Urinary bladder (tissue), 4 donors: ENCODE measurements around the gene FKBP4. TPM values are rescaled to one million over a fixed set of nuclear protein-coding genes. Genes with fewer than 3 reads are reported as not detected.
"Not testable (repeated sequence)": the region's sequence is repeated elsewhere in the genome, so short reads cannot be mapped to it uniquely, and the experiment has no call there.

Experiments used
- DNase-seq: peaks from one replicate; pipeline ENCODE4 v3.0.0-alpha.2; 2015; ENCODE audit errors: extremely low spot score
- H3K27ac ChIP-seq: one replicate; pipeline ENCODE4 v1.5.1; 2013; ENCODE audit warnings: low read depth, mild to moderate bottlenecking, moderate library complexity
- H3K36me3 ChIP-seq: one replicate; pipeline ENCODE4 v1.6.1; 2013; ENCODE audit warnings: mild to moderate bottlenecking, moderate library complexity; ENCODE audit not compliant: insufficient read depth
- H3K4me1 ChIP-seq: one replicate; pipeline ENCODE4 v1.6.1; 2013; ENCODE audit warnings: mild to moderate bottlenecking, moderate library complexity; ENCODE audit not compliant: insufficient read depth
- H3K4me3 ChIP-seq: one replicate; pipeline ENCODE4 v1.5.1; 2013; ENCODE audit warnings: low read depth, low read length
- WGBS: extraction: QIAGEN DNeasy Blood & Tissue Kit; methylation state at CpG from one replicate; pipeline ENCODE4 v1.1.7; 2013; 5-methylcytosine and 5-hydroxymethylcytosine counted together
- polyA plus RNA-seq: library from polyadenylated mRNA; stranded (reverse); fragments of 200-250 nt; gene quantifications from one replicate; pipeline ENCODE4 v1.2.3, GENCODE V29; 2013
- total RNA-seq: library from RNA; depleted of rRNA; stranded (reverse); fragments of >200 nt; gene quantifications from one replicate; pipeline ENCODE4 v1.2.3, GENCODE V29; 2014
- donor health status: healthy with polysubstance abuse.
- donor health status: healthy.

The FKBP4 gene
- total and polyA plus RNA-seq, 2 donors, result 27.9 to 43.7 TPM

DNA sequence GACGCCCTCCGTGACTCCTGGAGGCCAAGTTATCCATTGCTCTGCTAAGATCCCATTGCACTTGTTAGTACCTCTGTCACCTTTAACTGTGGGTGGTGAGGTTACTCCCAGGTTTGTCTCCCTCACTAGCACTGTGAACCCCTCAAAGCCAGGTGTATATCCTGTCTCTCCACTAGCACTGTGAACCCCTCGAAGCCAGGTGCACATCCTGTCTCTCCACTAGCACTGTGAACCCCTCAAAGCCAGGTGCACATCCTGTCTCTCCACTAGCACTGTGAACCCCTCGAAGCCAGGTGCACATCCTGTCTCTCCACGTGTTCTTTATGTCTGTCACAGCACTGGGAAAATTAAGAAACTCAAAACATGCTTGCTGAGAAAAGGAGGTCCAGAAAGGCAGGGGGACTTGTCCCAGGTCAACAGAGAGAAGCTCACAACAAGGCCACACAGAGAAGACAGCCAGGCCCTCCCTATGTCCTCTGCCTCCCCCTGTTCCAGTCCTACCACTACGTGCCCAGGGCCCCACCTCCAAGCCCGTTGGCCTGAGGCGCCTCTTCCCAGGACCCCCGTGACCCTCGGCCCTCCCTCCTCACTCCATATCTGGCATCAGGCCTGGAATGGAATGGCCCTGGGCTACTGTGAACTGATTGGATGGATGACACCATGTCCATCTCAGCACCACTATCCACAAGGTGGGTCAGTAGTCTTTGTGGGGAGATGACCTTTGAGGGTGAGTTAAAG, 26.4 kb upstream of the FKBP4 start:
- Histone ChIP-seq H3K4me1 (no peaks in the 10 kb centered on the region), H3K36me3 (no peaks in the 10 kb centered on the region), H3K27ac (no peak overlapping the region), H3K4me3 (no peak overlapping the region)
- no peak for DNase-seq
- 73% methylated on average over 10 of the region's 10 CpGs for WGBS

- DNase-seq, result no peak
- no peaks in the 10 kb centered on the region for H3K4me1 ChIP-seq
- no peaks in the 10 kb centered on the region for H3K36me3 ChIP-seq
- H3K4me3 ChIP-seq, result no peak overlapping the region
- no peak overlapping the region for H3K27ac ChIP-seq
- WGBS, result 73% methylated on average over 11 of the region's 11 CpGs
Observed at GRCh38 chr12:2769866-2770533, 24.8 kb upstream of the FKBP4 start.

- not testable (repeated sequence) for DNase-seq, H3K27ac ChIP-seq, H3K4me1 ChIP-seq, H3K4me3 ChIP-seq, H3K36me3 ChIP-seq
- 95% methylated on average over 3 of the region's 3 CpGs for WGBS
Observed at GRCh38 chr12:2770544-2770943, 24.2 kb upstream of the FKBP4 start.

DNA sequence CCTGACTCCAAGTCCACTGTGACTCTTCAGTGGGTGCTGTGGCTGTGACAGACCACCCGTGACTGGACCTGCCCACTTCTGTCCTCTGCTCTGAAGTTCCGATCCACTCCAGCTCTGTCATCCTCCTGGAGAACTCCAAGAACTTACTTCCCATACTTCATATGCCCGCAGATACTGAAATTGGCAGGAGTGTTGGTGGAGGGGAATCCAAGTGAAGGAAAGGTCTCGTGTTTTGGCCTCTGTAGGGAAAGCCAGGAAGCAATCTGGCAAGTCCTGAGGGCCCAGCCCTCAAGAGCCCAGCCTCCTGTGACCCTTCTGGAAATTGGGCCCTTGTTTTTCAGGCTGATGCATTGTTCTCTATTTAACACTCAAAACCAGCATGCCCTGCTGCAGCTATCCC, 22.4 kb upstream of the FKBP4 start:
- WGBS, result 81% methylated on average over 4 of the region's 4 CpGs
- no peaks in the 10 kb centered on the region for H3K4me1 ChIP-seq

DNA sequence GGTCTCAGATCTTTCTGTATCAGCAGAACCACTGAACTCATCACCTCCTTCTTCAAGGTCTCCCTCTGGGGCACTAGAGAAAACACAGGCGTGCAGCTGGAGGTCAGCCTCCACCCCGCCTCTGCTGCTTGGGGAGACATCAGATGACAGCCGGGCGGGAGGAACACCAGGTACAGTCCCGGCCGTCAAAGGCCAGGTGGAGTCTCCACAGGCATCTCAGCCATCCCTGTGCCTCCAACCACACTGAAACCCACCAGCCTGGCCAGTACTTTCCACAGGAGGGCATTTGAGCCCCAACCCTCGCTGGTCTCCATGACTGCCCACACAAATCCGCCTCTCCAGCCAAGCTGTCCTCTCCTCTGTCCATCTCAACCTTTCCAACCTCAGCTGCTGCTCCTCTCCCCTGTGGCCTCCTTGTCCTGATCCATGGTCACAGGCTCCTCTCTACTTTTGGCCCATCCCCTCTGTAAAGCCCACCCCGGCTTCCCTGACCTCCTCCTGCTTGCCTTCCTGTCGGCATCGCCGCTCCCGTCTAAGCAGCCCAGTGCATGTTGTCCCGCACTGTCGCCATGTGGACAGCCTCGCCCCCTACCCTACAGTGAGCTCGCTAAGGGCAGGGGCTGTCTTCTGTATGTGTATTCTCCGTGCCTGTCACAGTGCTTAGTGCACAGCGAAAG, 21.4 kb upstream of the FKBP4 start:
- H3K27ac ChIP-seq, result no peak overlapping the region
- WGBS, result 73% methylated on average over 19 of the region's 19 CpGs

More for the DNA sequence above, 22.4 kb upstream of the FKBP4 start:
- no peak for DNase-seq
- no peaks in the 10 kb centered on the region for H3K36me3 ChIP-seq
- no peak overlapping the region for H3K4me3 ChIP-seq
- no peak overlapping the region for H3K27ac ChIP-seq

GRCh38 chr12:2775431-2775830, 19.3 kb upstream of the FKBP4 start:
- H3K4me1 ChIP-seq, result no peaks in the 10 kb centered on the region
- DNase-seq, result no peak
- H3K4me3 ChIP-seq, result no peak overlapping the region
- 66% methylated on average over 8 of the region's 8 CpGs for WGBS
- H3K36me3 ChIP-seq, result no peaks in the 10 kb centered on the region
- no peak overlapping the region for H3K27ac ChIP-seq

More for the DNA sequence above, 21.4 kb upstream of the FKBP4 start:
- Histone ChIP-seq H3K4me1 (no peaks in the 10 kb centered on the region), H3K36me3 (no peaks in the 10 kb centered on the region), H3K4me3 (no peak overlapping the region)
- DNase-seq, result no peak

- Histone ChIP-seq H3K27ac (no peak overlapping the region), H3K36me3 (no peaks in the 10 kb centered on the region), H3K4me1 (no peaks in the 10 kb centered on the region), H3K4me3 (no peak overlapping the region)
- DNase-seq, result no peak
- 71% methylated on average over 20 of the region's 20 CpGs for WGBS
Observed at GRCh38 chr12:2776129-2776806, 18.5 kb upstream of the FKBP4 start.

DNA sequence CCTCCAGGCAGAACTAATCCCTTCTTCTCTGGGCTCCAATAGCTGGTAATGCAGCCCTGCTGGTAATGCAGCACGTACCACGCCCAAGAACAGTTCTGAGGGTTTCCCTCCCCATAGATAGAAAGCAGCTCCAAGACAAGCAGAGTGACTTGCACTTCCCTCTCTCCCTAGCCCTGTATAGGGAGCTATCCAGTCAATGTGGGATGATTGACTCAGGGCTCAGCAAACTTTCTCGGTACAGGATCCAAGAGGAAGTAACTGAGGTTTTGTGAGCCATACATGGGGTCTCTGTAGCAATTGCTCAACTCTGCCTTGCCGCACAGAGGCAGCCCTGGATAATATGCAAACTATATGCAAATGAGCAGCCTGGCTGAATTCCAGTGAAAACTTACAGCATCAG, 15.5 kb upstream of the FKBP4 start:
- DNase-seq, result no peak
- Histone ChIP-seq H3K4me1 (no peaks in the 10 kb centered on the region), H3K27ac (no peak overlapping the region), H3K4me3 (no peak overlapping the region), H3K36me3 (no peaks in the 10 kb centered on the region)
- 57% methylated on average over 4 of the region's 4 CpGs for WGBS

DNA sequence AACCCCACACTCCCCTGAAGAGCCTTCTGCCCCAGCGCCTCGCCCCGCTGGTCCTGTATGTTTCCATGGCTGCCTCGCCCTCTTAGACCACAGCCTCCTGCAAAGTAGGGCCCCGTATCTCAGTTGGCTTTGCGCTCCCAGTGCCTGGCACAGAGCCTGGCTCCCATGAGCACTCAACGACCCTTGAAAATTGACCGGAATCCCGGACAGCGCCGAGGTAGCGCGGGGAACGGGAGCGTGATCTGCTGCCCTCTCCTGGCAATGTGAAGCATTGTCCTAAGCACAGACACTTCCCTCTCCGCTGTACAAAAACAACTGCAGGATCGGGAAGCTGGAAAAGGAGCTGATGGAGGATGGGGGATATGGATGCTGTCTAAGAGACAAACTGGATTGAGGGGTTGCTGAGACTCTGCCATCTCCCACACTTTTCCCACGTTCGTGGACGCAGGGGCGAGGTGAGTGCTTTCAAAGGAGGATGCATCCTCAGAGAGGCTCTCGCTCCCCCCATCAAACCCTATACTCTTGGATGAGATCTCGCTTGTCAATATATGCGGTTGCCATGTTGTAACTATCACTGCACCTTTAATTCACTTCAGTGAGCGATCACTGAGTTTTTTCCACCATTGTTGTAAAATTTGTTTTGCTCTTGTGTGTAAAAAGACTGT, 10.7 kb upstream of the FKBP4 start:
- Histone ChIP-seq H3K27ac (no peak overlapping the region), H3K4me1 (no peaks in the 10 kb centered on the region), H3K36me3 (no peaks in the 10 kb centered on the region), H3K4me3 (no peak overlapping the region)
- DNase-seq, result no peak
- WGBS, result 13% methylated on average over 25 of the region's 25 CpGs

GRCh38 chr12:2785017-2785416, 9.8 kb upstream of the FKBP4 start:
- no peaks in the 10 kb centered on the region for H3K4me1 ChIP-seq
- no peak overlapping the region for H3K4me3 ChIP-seq
- WGBS, result 47% methylated on average over 5 of the region's 5 CpGs
- DNase-seq, result no peak
- H3K27ac ChIP-seq, result no peak overlapping the region
- no peaks in the 10 kb centered on the region for H3K36me3 ChIP-seq

GRCh38 chr12:2791089-2791488, 3.7 kb upstream of the FKBP4 start:
- Histone ChIP-seq H3K4me1 (no peaks in the 10 kb centered on the region), H3K4me3 (no peak overlapping the region), H3K27ac (no peak overlapping the region), H3K36me3 (no peaks in the 10 kb centered on the region)
- WGBS, result 75% methylated on average over 6 of the region's 6 CpGs
- no peak for DNase-seq

GRCh38 chr12:2792671-2793500, 1.9 kb upstream of the FKBP4 start:
- WGBS, result 78% methylated on average over 25 of the region's 25 CpGs

More at GRCh38 chr12:2792671-2793500, 1.9 kb upstream of the FKBP4 start:
- no peak overlapping the region for H3K27ac ChIP-seq
- DNase-seq, result no peak
- H3K36me3 ChIP-seq, result no peaks in the 10 kb centered on the region
- H3K4me3 ChIP-seq, result no peak overlapping the region
- no peaks in the 10 kb centered on the region for H3K4me1 ChIP-seq
